Measurements from ENCODE around the gene SMAD6.

GRCh38 chr15:66771351-66771650 is 69.3 kb downstream of the SMAD6 start:
- TF ChIP-seq POLR2A (IDR thresholded peaks at IDR 0.05), result no peak
- TF ChIP-seq CTCF (IDR thresholded peaks at IDR 0.05), result no peak
